HepG2 (cell line): ENCODE results near the gene DAAM1. TPM values are rescaled to one million over a fixed set of nuclear protein-coding genes. Genes with fewer than 3 reads are reported as not detected.

Experiments
- BCL6 ChIP-seq: IDR thresholded peaks from 2 replicates; pipeline ENCODE4 v1.6.1; 2016; ENCODE audit warnings: missing genetic modification reagents, missing compliant biosample characterization
- DNMT3B ChIP-seq: conservative IDR thresholded peaks from 2 replicates; pipeline ENCODE4 v1.6.1; 2016; ENCODE audit warnings: missing biosample characterization, control low read depth
- MIER3 ChIP-seq: IDR thresholded peaks from 2 replicates; pipeline ENCODE4 v1.6.1; 2016; ENCODE audit warnings: missing compliant biosample characterization, borderline replicate concordance
- NR2F2 ChIP-seq: IDR thresholded peaks from 2 replicates; pipeline ENCODE4 v1.6.1; 2012; ENCODE audit warnings: low read depth, inconsistent platforms, borderline replicate concordance
- PAWR ChIP-seq: sonication (generic); formaldehyde crosslinking; IDR thresholded peaks from 2 replicates; pipeline ENCODE4 v1.4.0; 2020; ENCODE audit warnings: missing genetic modification reagents, mild to moderate bottlenecking, borderline replicate concordance
- PHB2 ChIP-seq: fragments of 450-650 bp; IDR thresholded peaks from 2 replicates; pipeline ENCODE4 v1.6.1; 2018; ENCODE audit not compliant: partially characterized antibody
- PHF5A ChIP-seq: IDR thresholded peaks from one replicate; pipeline ENCODE4 v1.6.1; 2018; ENCODE audit warnings: low read depth, missing genetic modification reagents; ENCODE audit not compliant: unreplicated experiment
- SAP130 ChIP-seq: IDR thresholded peaks from 2 replicates; pipeline ENCODE4 v1.6.1; 2016; ENCODE audit warnings: low read depth
- SKI ChIP-seq: fragments of 450-650 bp; IDR thresholded peaks from one replicate; pipeline ENCODE4 v1.6.1; 2018; ENCODE audit warnings: mild to moderate bottlenecking; ENCODE audit not compliant: partially characterized antibody
- TEAD3 ChIP-seq: optimal IDR thresholded peaks from 2 replicates; pipeline ENCODE3; 2016; ENCODE audit warnings: borderline replicate concordance
- ZNF329 ChIP-seq: sonication (generic); formaldehyde crosslinking; IDR thresholded peaks from 2 replicates; pipeline ENCODE4 v1.9.0; 2021; ENCODE audit warnings: low read depth, mild to moderate bottlenecking, missing genetic modification reagents
- ZSCAN31 ChIP-seq: sonication (generic); formaldehyde crosslinking; IDR thresholded peaks from 2 replicates; pipeline ENCODE4 v1.5.0; 2020; ENCODE audit warnings: low read depth, mild to moderate bottlenecking, missing genetic modification reagents
- polyA plus RNA-seq, 8 experiments: library from polyadenylated mRNA; depleted of rRNA in 3 of 8; stranded (reverse) in 7 of 8; unstranded in 1 of 8; fragments of >200 nt; fragmentation: Illumina TruSeq in 4 of 8; extraction: Trizol in 4 of 8; gene quantifications; 2 replicates each; pipeline versions ENCODE4 v1.2.1 to v1.2.3, GENCODE V29; 2011 to 2016; ENCODE audit warnings: low read depth in 4 of 8, missing spikeins in 1 of 8, mixed read lengths in 1 of 8; ENCODE audit not compliant: insufficient read depth in 1 of 8
- total RNA-seq, 5 experiments: library from RNA; depleted of rRNA; stranded (reverse); fragments of >200 nt; fragmentation: Illumina TruSeq; extraction: Trizol; gene quantifications; 2 replicates each; pipeline ENCODE4 v1.2.3, GENCODE V29; 2016; ENCODE audit warnings: low read depth in 1 of 5
- TF ChIP-seq, protein P1 (sequence below): sonication (generic); formaldehyde crosslinking; IDR thresholded peaks from 2 replicates; pipeline ENCODE4 v1.5.1; 2020; ENCODE audit warnings: mild to moderate bottlenecking, missing genetic modification reagents, borderline replicate concordance
- TF ChIP-seq, protein P2 (sequence below): sonication (generic); formaldehyde crosslinking; IDR thresholded peaks from 2 replicates; pipeline ENCODE4 v1.4.0; 2020; ENCODE audit warnings: missing genetic modification reagents, low read depth, mild to moderate bottlenecking, borderline replicate concordance
- TF ChIP-seq, protein P3 (sequence below): sonication (generic); formaldehyde crosslinking; IDR thresholded peaks from 2 replicates; pipeline ENCODE4 v1.5.1; 2020; ENCODE audit warnings: missing genetic modification reagents, mild to moderate bottlenecking, borderline replicate concordance
- TF ChIP-seq, protein P4 (sequence below): sonication (generic); formaldehyde crosslinking; IDR thresholded peaks from 2 replicates; pipeline ENCODE4 v1.5.0; 2020; ENCODE audit warnings: missing genetic modification reagents, mild to moderate bottlenecking, borderline replicate concordance
- TF ChIP-seq, protein P5 (sequence below): sonication (generic); formaldehyde crosslinking; IDR thresholded peaks from 2 replicates; pipeline ENCODE4 v1.4.0; 2020; ENCODE audit warnings: missing genetic modification reagents, borderline replicate concordance

Gene DAAM1
- total and polyA plus RNA-seq, 2 of the 13 experiments (the other 11 are each of a cell fraction or from before 2014, with no cell fraction given) = 10.9 to 24.5 TPM

DNA sequence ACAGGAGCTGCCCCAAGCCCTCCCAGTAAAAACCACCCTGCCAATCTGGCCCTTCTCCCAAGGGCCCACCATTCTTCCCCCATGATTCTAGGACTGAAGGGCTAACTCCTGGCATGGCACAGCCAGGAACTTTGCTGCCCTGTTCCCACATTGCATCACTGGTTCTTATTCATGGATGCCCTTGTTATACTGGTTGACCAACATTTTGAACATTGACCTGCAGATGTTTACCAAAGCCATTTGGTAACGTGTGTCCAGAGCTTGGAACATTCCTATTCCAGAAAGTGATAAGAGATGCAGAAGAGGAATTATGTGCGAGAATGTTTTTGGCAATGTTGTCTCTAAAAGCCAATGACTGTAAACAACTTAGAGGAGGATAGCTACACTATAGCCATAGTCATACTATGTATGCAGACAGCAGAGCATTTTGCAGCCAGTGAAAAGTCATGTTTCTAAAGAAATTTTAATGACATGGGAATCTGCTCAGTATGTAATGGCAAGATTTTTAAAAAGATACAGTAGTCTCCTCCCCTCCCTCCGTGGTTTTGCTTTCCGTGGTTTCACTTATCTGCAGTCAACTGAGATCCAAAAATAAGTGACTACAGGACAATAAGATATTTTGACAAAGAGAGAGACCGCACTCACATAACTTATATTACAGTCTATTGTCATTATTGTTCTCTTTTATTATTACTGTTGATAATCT lies 108.8 kb downstream of the DAAM1 start (continued):
- no peak for TF ChIP-seq PAWR
- no peak for TF ChIP-seq SKI
- TF ChIP-seq, protein P1, sequence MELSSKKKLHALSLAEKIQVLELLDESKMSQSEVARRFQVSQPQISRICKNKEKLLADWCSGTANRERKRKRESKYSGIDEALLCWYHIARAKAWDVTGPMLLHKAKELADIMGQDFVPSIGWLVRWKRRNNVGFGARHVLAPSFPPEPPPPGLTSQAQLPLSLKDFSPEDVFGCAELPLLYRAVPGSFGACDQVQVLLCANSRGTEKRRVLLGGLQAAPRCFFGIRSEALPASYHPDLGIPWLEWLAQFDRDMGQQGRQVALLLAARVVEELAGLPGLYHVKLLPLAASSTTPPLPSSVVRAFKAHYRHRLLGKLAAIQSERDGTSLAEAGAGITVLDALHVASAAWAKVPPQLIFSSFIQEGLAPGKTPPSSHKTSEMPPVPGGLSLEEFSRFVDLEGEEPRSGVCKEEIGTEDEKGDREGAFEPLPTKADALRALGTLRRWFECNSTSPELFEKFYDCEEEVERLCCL (CRISPR knock-in tag) = no peak
- TF ChIP-seq PHB2 = no peak
- TF ChIP-seq TEAD3 (CRISPR knock-in tag) = peak; percentile 89
- no peak for TF ChIP-seq ZNF329
- TF ChIP-seq DNMT3B (CRISPR knock-in tag) = no peak
- TF ChIP-seq, protein P2, sequence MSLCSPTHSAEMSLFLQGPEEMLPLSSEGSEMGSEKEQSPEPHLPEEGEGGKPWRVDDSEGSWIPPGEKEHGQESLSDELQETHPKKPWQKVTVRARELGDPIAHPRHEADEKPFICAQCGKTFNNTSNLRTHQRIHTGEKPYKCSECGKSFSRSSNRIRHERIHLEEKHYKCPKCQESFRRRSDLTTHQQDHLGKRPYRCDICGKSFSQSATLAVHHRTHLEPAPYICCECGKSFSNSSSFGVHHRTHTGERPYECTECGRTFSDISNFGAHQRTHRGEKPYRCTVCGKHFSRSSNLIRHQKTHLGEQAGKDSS (CRISPR knock-in tag) = no peak
- TF ChIP-seq, protein P3, sequence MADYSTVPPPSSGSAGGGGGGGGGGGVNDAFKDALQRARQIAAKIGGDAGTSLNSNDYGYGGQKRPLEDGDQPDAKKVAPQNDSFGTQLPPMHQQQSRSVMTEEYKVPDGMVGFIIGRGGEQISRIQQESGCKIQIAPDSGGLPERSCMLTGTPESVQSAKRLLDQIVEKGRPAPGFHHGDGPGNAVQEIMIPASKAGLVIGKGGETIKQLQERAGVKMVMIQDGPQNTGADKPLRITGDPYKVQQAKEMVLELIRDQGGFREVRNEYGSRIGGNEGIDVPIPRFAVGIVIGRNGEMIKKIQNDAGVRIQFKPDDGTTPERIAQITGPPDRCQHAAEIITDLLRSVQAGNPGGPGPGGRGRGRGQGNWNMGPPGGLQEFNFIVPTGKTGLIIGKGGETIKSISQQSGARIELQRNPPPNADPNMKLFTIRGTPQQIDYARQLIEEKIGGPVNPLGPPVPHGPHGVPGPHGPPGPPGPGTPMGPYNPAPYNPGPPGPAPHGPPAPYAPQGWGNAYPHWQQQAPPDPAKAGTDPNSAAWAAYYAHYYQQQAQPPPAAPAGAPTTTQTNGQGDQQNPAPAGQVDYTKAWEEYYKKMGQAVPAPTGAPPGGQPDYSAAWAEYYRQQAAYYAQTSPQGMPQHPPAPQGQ (CRISPR knock-in tag) = 0 out of 2 replicates have a peak, but pooled peaks have one; percentile 71
- peak; percentile 54 for TF ChIP-seq SAP130 (CRISPR knock-in tag)
- TF ChIP-seq MIER3 (CRISPR knock-in tag) = no peak; the same call in 1 of the 2 replicates
- peak; percentile 87 for TF ChIP-seq BCL6 (CRISPR knock-in tag)
- no peak for TF ChIP-seq NR2F2
- TF ChIP-seq, protein P4, sequence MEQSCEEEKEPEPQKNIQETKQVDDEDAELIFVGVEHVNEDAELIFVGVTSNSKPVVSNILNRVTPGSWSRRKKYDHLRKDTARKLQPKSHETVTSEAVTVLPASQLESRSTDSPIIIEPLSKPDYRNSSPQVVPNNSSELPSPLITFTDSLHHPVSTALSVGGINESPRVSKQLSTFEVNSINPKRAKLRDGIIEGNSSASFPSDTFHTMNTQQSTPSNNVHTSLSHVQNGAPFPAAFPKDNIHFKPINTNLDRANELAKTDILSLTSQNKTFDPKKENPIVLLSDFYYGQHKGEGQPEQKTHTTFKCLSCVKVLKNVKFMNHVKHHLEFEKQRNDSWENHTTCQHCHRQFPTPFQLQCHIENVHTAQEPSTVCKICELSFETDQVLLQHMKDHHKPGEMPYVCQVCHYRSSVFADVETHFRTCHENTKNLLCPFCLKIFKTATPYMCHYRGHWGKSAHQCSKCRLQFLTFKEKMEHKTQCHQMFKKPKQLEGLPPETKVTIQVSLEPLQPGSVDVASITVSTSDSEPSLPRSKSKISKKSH (CRISPR knock-in tag) = no peak
- TF ChIP-seq, protein P5, sequence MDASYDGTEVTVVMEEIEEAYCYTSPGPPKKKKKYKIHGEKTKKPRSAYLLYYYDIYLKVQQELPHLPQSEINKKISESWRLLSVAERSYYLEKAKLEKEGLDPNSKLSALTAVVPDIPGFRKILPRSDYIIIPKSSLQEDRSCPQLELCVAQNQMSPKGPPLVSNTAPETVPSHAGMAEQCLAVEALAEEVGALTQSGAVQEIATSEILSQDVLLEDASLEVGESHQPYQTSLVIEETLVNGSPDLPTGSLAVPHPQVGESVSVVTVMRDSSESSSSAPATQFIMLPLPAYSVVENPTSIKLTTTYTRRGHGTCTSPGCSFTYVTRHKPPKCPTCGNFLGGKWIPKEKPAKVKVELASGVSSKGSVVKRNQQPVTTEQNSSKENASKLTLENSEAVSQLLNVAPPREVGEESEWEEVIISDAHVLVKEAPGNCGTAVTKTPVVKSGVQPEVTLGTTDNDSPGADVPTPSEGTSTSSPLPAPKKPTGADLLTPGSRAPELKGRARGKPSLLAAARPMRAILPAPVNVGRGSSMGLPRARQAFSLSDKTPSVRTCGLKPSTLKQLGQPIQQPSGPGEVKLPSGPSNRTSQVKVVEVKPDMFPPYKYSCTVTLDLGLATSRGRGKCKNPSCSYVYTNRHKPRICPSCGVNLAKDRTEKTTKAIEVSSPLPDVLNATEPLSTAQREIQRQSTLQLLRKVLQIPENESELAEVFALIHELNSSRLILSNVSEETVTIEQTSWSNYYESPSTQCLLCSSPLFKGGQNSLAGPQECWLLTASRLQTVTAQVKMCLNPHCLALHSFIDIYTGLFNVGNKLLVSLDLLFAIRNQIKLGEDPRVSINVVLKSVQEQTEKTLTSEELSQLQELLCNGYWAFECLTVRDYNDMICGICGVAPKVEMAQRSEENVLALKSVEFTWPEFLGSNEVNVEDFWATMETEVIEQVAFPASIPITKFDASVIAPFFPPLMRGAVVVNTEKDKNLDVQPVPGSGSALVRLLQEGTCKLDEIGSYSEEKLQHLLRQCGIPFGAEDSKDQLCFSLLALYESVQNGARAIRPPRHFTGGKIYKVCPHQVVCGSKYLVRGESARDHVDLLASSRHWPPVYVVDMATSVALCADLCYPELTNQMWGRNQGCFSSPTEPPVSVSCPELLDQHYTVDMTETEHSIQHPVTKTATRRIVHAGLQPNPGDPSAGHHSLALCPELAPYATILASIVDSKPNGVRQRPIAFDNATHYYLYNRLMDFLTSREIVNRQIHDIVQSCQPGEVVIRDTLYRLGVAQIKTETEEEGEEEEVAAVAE (CRISPR knock-in tag) = no peak
- no peak for TF ChIP-seq ZSCAN31 (CRISPR knock-in tag)
- TF ChIP-seq PHF5A (CRISPR knock-in tag) = no peak
